HepG2 (cell line): Measurements from ENCODE around the gene STRN3. TPM values are rescaled to one million over a fixed set of nuclear protein-coding genes. Genes with fewer than 3 reads are reported as not detected.

Experiments
- ATAC-seq: fragments of 200-7000 bp; cut with Tn5 transposase; 3 replicates; pipeline ENCODE4 v1.9.1; 2020; ENCODE audit warnings: mild to moderate bottlenecking, moderate library complexity
- BruUV-seq: library from RNA; stranded (reverse); fragments of 400-500 nt; replicated peaks from 2 replicates; lab custom pipeline; 2021; lab: Mats Ljungman, UMichigan
- CTCF ChIA-PET: fragments of 300-600 bp; formaldehyde crosslinking; extraction: SDS; loops from one replicate; lab custom pipeline; 2021; ENCODE audit warnings: low total read pairs, inconsistent platforms, low intra/inter-chr PET ratio; lab: Yijun Ruan, JAX
- POLR2A ChIA-PET: fragments of 350-600 bp; sonication (Branson Sonifier 250); formaldehyde crosslinking; loops from one replicate; lab custom pipeline; 2020; ENCODE audit warnings: antibody characterized with exemption, inconsistent platforms; lab: Yijun Ruan, JAX
- DNase-seq: peaks from one replicate; pipeline ENCODE4 v3.0.0-alpha.2; 2015; ENCODE audit warnings: low spot score
- FAIRE-seq: peaks from 3 replicates; lab custom pipeline; 2011; peaks lifted over from hg19 to GRCh38; lab: Jason Lieb, UNC
- H2AFZ ChIP-seq: one replicate; pipeline ENCODE4 v1.6.1; 2011; ENCODE audit warnings: low read length, inconsistent platforms
- H3K27ac ChIP-seq: fragments of 300-600 bp; 3 replicates; pipeline ENCODE4 v1.8.0; 2011; ENCODE audit warnings: mixed run types, mild to moderate bottlenecking, mixed read lengths, low read length, inconsistent platforms; ENCODE audit not compliant: insufficient read depth; ENCODE audit errors: extremely low read length
- H3K27me3 ChIP-seq, 2 experiments: fragments of 200-600 bp in 1 of 2; 2 replicates in 1 of 2; 3 replicates in 1 of 2; pipeline versions ENCODE4 v1.6.0 to v1.8.0; 2011; ENCODE audit warnings: low read length in 2 of 2, mild to moderate bottlenecking in 2 of 2, moderate library complexity in 2 of 2, inconsistent platforms in 1 of 2; ENCODE audit not compliant: insufficient read depth in 2 of 2, control insufficient read depth in 1 of 2
- H3K36me3 ChIP-seq, 2 experiments: fragments of 200-600 bp in 1 of 2; replicated peaks in 1 of 2; 2 replicates in 1 of 2; 3 replicates in 1 of 2; pipeline versions ENCODE4 v1.5.1 to v1.8.0; 2011; ENCODE audit warnings: low read length in 2 of 2, inconsistent platforms in 1 of 2; ENCODE audit not compliant: insufficient read depth in 2 of 2, control insufficient read depth in 1 of 2
- H3K4me1 ChIP-seq: 2 replicates; pipeline ENCODE4 v1.5.1; 2012; ENCODE audit warnings: low read length, inconsistent platforms; ENCODE audit not compliant: insufficient read depth
- H3K4me2 ChIP-seq: 2 replicates; pipeline ENCODE4 v1.6.0; 2011; ENCODE audit warnings: low read depth, low read length, inconsistent platforms
- H3K4me3 ChIP-seq, 3 experiments: fragments of 200-600 bp in 1 of 3; sonication (generic), shearing (Covaris generic) in 1 of 3; replicated peaks in 1 of 3; 2 replicates each; pipeline ENCODE4 v1.5.1; 2011 to 2016; ENCODE audit warnings: low read length in 3 of 3, inconsistent platforms in 2 of 3, low read depth in 2 of 3, mild to moderate bottlenecking in 2 of 3, control low read depth in 1 of 3, mixed read lengths in 1 of 3; ENCODE audit not compliant: insufficient read depth in 1 of 3
- H3K79me2 ChIP-seq: one replicate; pipeline ENCODE4 v1.6.1; 2011; ENCODE audit warnings: low read length, inconsistent platforms; ENCODE audit not compliant: insufficient read depth
- H3K9ac ChIP-seq: 2 replicates; pipeline ENCODE4 v1.6.0; 2011; ENCODE audit warnings: mild to moderate bottlenecking, low read depth, low read length, inconsistent platforms; ENCODE audit not compliant: insufficient read depth
- H3K9me3 ChIP-seq: 2 replicates; pipeline ENCODE4 v1.5.1; 2012; ENCODE audit warnings: mild to moderate bottlenecking, low read length
- H4K20me1 ChIP-seq: 2 replicates; pipeline ENCODE4 v1.6.0; 2011; ENCODE audit warnings: inconsistent platforms, mild to moderate bottlenecking, low read length, moderate library complexity; ENCODE audit not compliant: insufficient read depth
- EHMT2 ChIP-seq: fragments of 200-600 bp; sonication (generic); IDR thresholded peaks from 2 replicates; pipeline ENCODE4 v1.7.0; 2017; ENCODE audit warnings: antibody characterized with exemption, low read depth, low read length, borderline replicate concordance
- RBM22 ChIP-seq: fragments of 200-400 bp; formaldehyde crosslinking; optimal IDR thresholded peaks from 2 replicates; pipeline ENCODE3; 2017; ENCODE audit warnings: mild to moderate bottlenecking, low read length, moderate library complexity
- THYN1 ChIP-seq: sonication (generic); formaldehyde crosslinking; IDR thresholded peaks from 2 replicates; pipeline ENCODE4 v1.8.1; 2023; ENCODE audit warnings: low read depth, mild to moderate bottlenecking, moderate library complexity, missing genetic modification reagents, borderline replicate concordance
- ZFP41 ChIP-seq: sonication (generic); formaldehyde crosslinking; IDR thresholded peaks from 2 replicates; pipeline ENCODE4 v1.4.0; 2020; ENCODE audit warnings: mild to moderate bottlenecking, missing genetic modification reagents, borderline replicate concordance
- ZNF136 ChIP-seq: sonication (generic); formaldehyde crosslinking; IDR thresholded peaks from 2 replicates; pipeline ENCODE4 v1.8.1; 2022; ENCODE audit warnings: low read depth, mild to moderate bottlenecking, moderate library complexity, missing genetic modification reagents
- WGBS: methylation state at CpG from one replicate; pipeline ENCODE4 v1.1.6; 2017; ENCODE audit warnings: low lambda C conversion rate; 5-methylcytosine and 5-hydroxymethylcytosine counted together
- in situ Hi-C: cut with HindIII; loops from 2 replicates; pipeline ENCODE4 v1.10.0; 2017; ENCODE audit warnings: low pct_unique_long_range_greater_than_20kb; ENCODE audit not compliant: extremely low pct_ligation_motif_present
- intact Hi-C: fragments of 100-400 bp; cut with micrococcal nuclease; formaldehyde crosslinking; loops from one replicate; pipeline ENCODE4 v1.10.0; 2022; ENCODE audit not compliant: unreplicated experiment
- polyA plus RNA-seq, 8 experiments: library from polyadenylated mRNA; depleted of rRNA in 3 of 8; stranded (reverse) in 7 of 8; unstranded in 1 of 8; fragments of >200 nt; fragmentation: Illumina TruSeq in 4 of 8; extraction: Trizol in 4 of 8; gene quantifications; 2 replicates each; pipeline versions ENCODE4 v1.2.1 to v1.2.3, GENCODE V29; 2011 to 2016; ENCODE audit warnings: low read depth in 4 of 8, missing spikeins in 1 of 8, mixed read lengths in 1 of 8; ENCODE audit not compliant: insufficient read depth in 1 of 8
- total RNA-seq, 5 experiments: library from RNA; depleted of rRNA; stranded (reverse); fragments of >200 nt; fragmentation: Illumina TruSeq; extraction: Trizol; gene quantifications; 2 replicates each; pipeline ENCODE4 v1.2.3, GENCODE V29; 2016; ENCODE audit warnings: low read depth in 1 of 5
- TF ChIP-seq, protein P1 (sequence below): IDR thresholded peaks from 2 replicates; pipeline ENCODE4 v1.6.1; 2018; ENCODE audit warnings: missing genetic modification reagents, mild to moderate bottlenecking, missing compliant biosample characterization

The STRN3 gene
- total and polyA plus RNA-seq, 2 of the 13 experiments (the other 11 are each of a cell fraction or from before 2014, with no cell fraction given), result 49.4 to 123 TPM

DNA sequence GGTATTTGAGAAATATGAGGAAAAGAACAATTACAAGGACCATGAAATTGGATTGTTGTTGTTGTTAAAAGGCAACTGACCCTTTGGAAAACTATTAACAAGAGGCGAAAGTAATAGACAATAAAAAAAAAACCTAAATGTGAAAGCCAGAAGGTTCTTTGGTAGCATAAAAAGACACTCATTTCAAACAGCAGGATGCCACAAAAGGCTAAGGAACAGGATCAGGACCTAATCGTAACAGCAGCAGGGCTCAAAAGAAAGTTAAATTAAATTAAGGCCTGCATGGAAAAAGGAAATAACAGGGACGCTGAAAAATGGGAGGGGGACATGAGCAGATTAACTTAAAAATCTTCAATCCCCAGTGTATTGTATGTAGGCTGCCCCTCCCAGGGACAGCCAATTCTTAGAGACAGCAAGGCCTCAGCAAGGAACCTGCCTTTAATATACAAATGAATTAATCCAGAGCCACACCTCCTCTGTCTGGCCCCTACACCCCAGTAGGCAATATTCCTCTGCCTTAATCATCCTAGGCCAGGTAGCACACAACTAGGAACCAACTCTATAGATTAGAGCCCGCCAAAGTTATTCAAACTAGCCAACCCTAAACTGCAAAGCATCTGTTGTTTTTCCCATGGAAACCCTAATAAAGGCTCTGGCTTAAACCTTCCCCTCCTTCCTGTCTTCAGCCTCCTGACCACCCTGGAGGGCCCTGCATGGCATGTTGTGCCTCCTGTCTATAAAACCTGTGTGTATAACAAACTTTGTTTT lies 29.1 kb downstream of the STRN3 start:
- CTCF ChIA-PET, result no interaction called here
- H3K27ac ChIP-seq, result no peak overlapping the region
- no peaks in the 10 kb centered on the region for H3K27me3 ChIP-seq
- WGBS, result 95% methylated on average over 4 of the region's 4 CpGs
- intact Hi-C loops (no loop called here), in situ Hi-C loops (no loop called here)
- DNase-seq, result no peak
- H3K9ac ChIP-seq, result no peak overlapping the region
- ATAC-seq, result peak; percentile 11
- no peak overlapping the region for H2AFZ ChIP-seq
- POLR2A ChIA-PET, result interaction anchor here (1.0 kb wide), 1 partner anchor 29 kb away, joined by 3 read pairs; the partner anchor contains the start of gene STRN3
- FAIRE-seq, result no peak
- peaks cover 15% of the 10 kb centered on the region for H3K4me1 ChIP-seq
- H3K4me3 ChIP-seq, result no peak overlapping the region
- H4K20me1 ChIP-seq, result peaks cover 60% of the 10 kb centered on the region
- H3K79me2 ChIP-seq, result peaks cover 98% of the 10 kb centered on the region
- H3K9me3 ChIP-seq, result peaks cover 18% of the 10 kb centered on the region
- no TSS peak for BruUV-seq
- H3K4me2 ChIP-seq, result no peak overlapping the region
- TF ChIP-seq, protein P1, sequence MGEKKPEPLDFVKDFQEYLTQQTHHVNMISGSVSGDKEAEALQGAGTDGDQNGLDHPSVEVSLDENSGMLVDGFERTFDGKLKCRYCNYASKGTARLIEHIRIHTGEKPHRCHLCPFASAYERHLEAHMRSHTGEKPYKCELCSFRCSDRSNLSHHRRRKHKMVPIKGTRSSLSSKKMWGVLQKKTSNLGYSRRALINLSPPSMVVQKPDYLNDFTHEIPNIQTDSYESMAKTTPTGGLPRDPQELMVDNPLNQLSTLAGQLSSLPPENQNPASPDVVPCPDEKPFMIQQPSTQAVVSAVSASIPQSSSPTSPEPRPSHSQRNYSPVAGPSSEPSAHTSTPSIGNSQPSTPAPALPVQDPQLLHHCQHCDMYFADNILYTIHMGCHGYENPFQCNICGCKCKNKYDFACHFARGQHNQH (CRISPR knock-in tag), result no peak
- TF ChIP-seq ZFP41 (0 out of 2 replicates have a peak, but pooled peaks have one; percentile 1), ZNF136 (no peak), THYN1 (0 out of 2 replicates have a peak, but pooled peaks have one; percentile 25), EHMT2 (no peak), RBM22 (peak; percentile 11)
- peaks cover 19 to 51% of the 10 kb centered on the region in 2 experiments for H3K36me3 ChIP-seq
